ENCODE data around the gene CDH10. TPM values are rescaled to one million over a fixed set of nuclear protein-coding genes. Genes with fewer than 3 reads are reported as not detected.

The CDH10 gene
- polyA plus RNA-seq, 2 of the 4 experiments (the other 2 are of a cell fraction), result 0.58 to 0.63 TPM

DNA sequence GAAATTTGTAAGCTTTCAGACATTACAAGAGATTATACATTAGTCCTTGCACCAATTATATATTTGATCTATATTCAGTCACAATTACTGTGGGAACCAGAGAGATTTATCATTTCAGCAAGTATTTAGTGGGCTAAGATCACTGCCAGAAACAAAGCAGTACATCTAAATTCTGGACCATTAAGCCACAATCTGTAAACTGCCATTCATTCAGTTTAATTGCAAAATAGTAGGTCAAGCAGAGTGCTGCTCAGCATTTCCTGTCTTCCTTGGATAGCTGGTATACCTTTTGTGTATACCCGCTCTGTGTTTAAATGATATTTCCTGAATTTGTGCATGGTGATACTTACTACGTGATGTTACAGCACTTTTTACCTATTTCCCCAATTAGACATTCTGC lies 42.6 kb downstream of the CDH10 start:
- TF ChIP-seq HOXB5 (CRISPR knock-in tag; IDR thresholded peaks at IDR 0.05) (no peak), HEYL (CRISPR knock-in tag; IDR thresholded peaks at IDR 0.05) (no peak), PHF8 (IDR thresholded peaks at IDR 0.05; ENCODE audit: borderline replicate concordance, low read depth) (no peak)
- TF ChIP-seq, protein P1, sequence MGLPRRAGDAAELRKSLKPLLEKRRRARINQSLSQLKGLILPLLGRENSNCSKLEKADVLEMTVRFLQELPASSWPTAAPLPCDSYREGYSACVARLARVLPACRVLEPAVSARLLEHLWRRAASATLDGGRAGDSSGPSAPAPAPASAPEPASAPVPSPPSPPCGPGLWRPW (IDR thresholded peaks at IDR 0.05), result no peak
- ATAC-seq (no peak), FAIRE-seq (no peak), DNase-seq (ENCODE audit: low read depth in 1 of 2, low spot score in 1 of 2) (no peak)
- Histone ChIP-seq H3K27ac (no peak overlapping the region), H3K4me2 (no peak overlapping the region), H3K9me3 (no peaks in the 10 kb centered on the region), H3K4me3 (no peak overlapping the region), H3K4me1 (no peaks in the 10 kb centered on the region)
- ChIA-PET POLR2A (no interaction called here), CTCF (no interaction called here)
- 60% methylated on average over 2 of the region's 2 CpGs for WGBS (ENCODE audit: missing lambda C conversion rate)

DNA sequence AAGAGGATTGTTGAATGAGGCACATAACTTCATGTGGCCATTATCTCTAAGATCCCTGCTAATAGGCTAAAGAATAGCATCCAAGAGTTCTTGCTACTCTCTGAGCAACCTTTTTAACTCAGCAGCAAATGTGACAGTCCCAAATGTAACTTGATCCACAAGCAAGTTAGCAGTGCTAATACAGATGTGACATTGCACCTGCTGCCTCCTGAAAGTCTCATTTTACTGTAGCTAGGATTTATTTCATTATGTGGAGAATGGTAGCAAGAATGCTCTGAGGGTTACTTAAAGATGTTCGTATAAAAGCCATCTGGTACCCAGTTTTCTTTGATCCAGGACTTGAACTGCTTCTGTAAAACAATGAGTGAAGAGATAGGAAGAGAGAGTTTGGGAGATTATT lies 45.8 kb downstream of the CDH10 start:
- no peak overlapping the region for H3K4me3 ChIP-seq
- WGBS (ENCODE audit: missing lambda C conversion rate), result 0% methylated on average over 1 of the region's 1 CpG
- ATAC-seq, result no peak
- TF ChIP-seq NPAS2 (CRISPR knock-in tag; IDR thresholded peaks at IDR 0.05; ENCODE audit: borderline replicate concordance) (no peak), CBX2 (IDR thresholded peaks at IDR 0.05; ENCODE audit: borderline replicate concordance, low read depth) (no peak), FOXS1 (CRISPR knock-in tag; IDR thresholded peaks at IDR 0.05) (no peak), KDM5A (IDR thresholded peaks at IDR 0.05) (no peak), FOSB (CRISPR knock-in tag; IDR thresholded peaks at IDR 0.05) (no peak), CBX8 (IDR thresholded peaks at IDR 0.05) (no peak)
- TF ChIP-seq, protein P2, sequence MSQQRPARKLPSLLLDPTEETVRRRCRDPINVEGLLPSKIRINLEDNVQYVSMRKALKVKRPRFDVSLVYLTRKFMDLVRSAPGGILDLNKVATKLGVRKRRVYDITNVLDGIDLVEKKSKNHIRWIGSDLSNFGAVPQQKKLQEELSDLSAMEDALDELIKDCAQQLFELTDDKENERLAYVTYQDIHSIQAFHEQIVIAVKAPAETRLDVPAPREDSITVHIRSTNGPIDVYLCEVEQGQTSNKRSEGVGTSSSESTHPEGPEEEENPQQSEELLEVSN (IDR thresholded peaks at IDR 0.05; ENCODE audit: borderline replicate concordance, low read depth), result no peak
- no peak overlapping the region for H3K27ac ChIP-seq
- ChIA-PET CTCF (no interaction called here), POLR2A (no interaction called here)
- no peak for FAIRE-seq
- H3K4me1 ChIP-seq, result no peaks in the 10 kb centered on the region
- H3K9me3 ChIP-seq, result no peaks in the 10 kb centered on the region
- no peak overlapping the region for H3K4me2 ChIP-seq
- DNase-seq (ENCODE audit: low read depth in 1 of 2, low spot score in 1 of 2), result no peak

DNA sequence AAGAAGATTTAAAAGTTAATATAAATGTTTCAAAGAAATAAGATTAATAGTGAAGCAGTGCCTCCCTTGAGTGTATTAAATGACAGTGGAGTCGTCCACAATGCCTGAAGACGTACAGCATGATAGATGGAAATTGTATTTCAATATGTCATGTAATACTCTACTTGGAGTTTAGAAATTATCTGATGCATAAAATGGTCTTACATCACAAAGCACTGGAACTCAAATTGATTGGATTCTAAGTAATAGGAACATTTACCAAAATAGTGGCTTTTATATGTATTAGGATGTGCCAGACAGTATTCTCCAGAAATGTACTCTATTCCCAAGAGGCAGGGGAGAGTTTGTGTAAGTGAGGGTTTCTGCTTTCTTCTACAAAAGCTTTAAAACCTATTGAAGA lies 49.4 kb downstream of the CDH10 start:
- ATAC-seq (no peak), DNase-seq (ENCODE audit: low read depth in 1 of 2, low spot score in 1 of 2) (no peak), FAIRE-seq (no peak)
- no peak for TF ChIP-seq KDM1A (IDR thresholded peaks at IDR 0.05; ENCODE audit: low read depth)
- TF ChIP-seq, protein P3, sequence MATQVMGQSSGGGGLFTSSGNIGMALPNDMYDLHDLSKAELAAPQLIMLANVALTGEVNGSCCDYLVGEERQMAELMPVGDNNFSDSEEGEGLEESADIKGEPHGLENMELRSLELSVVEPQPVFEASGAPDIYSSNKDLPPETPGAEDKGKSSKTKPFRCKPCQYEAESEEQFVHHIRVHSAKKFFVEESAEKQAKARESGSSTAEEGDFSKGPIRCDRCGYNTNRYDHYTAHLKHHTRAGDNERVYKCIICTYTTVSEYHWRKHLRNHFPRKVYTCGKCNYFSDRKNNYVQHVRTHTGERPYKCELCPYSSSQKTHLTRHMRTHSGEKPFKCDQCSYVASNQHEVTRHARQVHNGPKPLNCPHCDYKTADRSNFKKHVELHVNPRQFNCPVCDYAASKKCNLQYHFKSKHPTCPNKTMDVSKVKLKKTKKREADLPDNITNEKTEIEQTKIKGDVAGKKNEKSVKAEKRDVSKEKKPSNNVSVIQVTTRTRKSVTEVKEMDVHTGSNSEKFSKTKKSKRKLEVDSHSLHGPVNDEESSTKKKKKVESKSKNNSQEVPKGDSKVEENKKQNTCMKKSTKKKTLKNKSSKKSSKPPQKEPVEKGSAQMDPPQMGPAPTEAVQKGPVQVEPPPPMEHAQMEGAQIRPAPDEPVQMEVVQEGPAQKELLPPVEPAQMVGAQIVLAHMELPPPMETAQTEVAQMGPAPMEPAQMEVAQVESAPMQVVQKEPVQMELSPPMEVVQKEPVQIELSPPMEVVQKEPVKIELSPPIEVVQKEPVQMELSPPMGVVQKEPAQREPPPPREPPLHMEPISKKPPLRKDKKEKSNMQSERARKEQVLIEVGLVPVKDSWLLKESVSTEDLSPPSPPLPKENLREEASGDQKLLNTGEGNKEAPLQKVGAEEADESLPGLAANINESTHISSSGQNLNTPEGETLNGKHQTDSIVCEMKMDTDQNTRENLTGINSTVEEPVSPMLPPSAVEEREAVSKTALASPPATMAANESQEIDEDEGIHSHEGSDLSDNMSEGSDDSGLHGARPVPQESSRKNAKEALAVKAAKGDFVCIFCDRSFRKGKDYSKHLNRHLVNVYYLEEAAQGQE (IDR thresholded peaks at IDR 0.05), result no peak
- TF ChIP-seq BHLHE40 (IDR thresholded peaks at IDR 0.05; ENCODE audit: low read depth, low read length), result no peak
- Histone ChIP-seq H3K9me3 (no peaks in the 10 kb centered on the region), H3K27ac (no peak overlapping the region), H3K4me1 (no peaks in the 10 kb centered on the region), H3K4me3 (no peak overlapping the region), H3K4me2 (no peak overlapping the region)
- ChIA-PET POLR2A (no interaction called here), CTCF (no interaction called here)
- 13% methylated on average over 2 of the region's 2 CpGs for WGBS (ENCODE audit: missing lambda C conversion rate)

DNA sequence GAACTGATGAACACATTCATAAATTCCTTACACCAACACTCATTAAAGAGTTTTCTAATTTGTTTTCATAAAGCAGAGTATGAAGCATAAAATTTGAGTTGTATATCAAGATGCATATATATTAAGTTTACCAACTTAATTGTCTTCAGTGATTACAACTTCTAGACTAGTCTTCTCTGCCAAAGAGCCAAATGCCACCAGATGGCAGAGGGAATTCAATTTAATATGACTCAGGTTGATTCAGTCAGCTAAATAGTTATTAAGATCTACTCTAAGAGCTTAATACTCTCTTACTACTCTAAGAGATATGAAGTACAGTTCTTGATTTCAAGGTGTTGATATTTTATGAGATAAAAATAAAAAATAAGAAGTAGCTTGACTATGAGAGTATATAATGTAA lies 53.4 kb downstream of the CDH10 start:
- H3K4me1 ChIP-seq, result no peaks in the 10 kb centered on the region
- H3K27ac ChIP-seq, result no peak overlapping the region
- no peak overlapping the region for H3K4me2 ChIP-seq
- no peak overlapping the region for H3K4me3 ChIP-seq
- no peak for ATAC-seq
- no peaks in the 10 kb centered on the region for H3K9me3 ChIP-seq
- ChIA-PET CTCF (no interaction called here), POLR2A (no interaction called here)
- FAIRE-seq, result no peak
- no peak for DNase-seq (ENCODE audit: low read depth in 1 of 2, low spot score in 1 of 2)
- no peak for TF ChIP-seq PHF8 (IDR thresholded peaks at IDR 0.05; ENCODE audit: borderline replicate concordance, low read depth)
- no peak for TF ChIP-seq BHLHE40 (IDR thresholded peaks at IDR 0.05; ENCODE audit: low read depth, low read length)
- TF ChIP-seq MAFK (IDR thresholded peaks at IDR 0.05; ENCODE audit: partially characterized antibody), result no peak
- TF ChIP-seq JUN (IDR thresholded peaks at IDR 0.05), result no peak
- TF ChIP-seq TP53 (CRISPR knock-in tag; IDR thresholded peaks at IDR 0.05), result no peak
- no peak for TF ChIP-seq NFE2L2 (conservative IDR thresholded peaks at IDR 0.05; ENCODE audit: low read length)
- TF ChIP-seq MAZ (IDR thresholded peaks at IDR 0.05; ENCODE audit: borderline replicate concordance, low read depth, low read length), result no peak
- no peak for TF ChIP-seq GATA3 (IDR thresholded peaks at IDR 0.05; ENCODE audit: borderline replicate concordance)
- no peak for TF ChIP-seq RARB (CRISPR knock-in tag; IDR thresholded peaks at IDR 0.05)
- no peak for TF ChIP-seq EHF (CRISPR knock-in tag; IDR thresholded peaks at IDR 0.05)
- TF ChIP-seq ESRRA (IDR thresholded peaks at IDR 0.05; ENCODE audit: borderline replicate concordance, low read length), result no peak
- no peak for TF ChIP-seq POLR2A (IDR thresholded peaks at IDR 0.05; ENCODE audit: low read length)
- no peak for TF ChIP-seq RCOR1 (IDR thresholded peaks at IDR 0.05; ENCODE audit: low read depth, low read length)
- TF ChIP-seq RNF2 (IDR thresholded peaks at IDR 0.05; ENCODE audit: borderline replicate concordance, low read depth), result no peak
- TF ChIP-seq FOXS1 (CRISPR knock-in tag; IDR thresholded peaks at IDR 0.05), result no peak
- no peak for TF ChIP-seq CHD4 (IDR thresholded peaks at IDR 0.05; ENCODE audit: borderline replicate concordance)
- TF ChIP-seq, protein P4, sequence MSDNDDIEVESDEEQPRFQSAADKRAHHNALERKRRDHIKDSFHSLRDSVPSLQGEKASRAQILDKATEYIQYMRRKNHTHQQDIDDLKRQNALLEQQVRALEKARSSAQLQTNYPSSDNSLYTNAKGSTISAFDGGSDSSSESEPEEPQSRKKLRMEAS (IDR thresholded peaks at IDR 0.05), result no peak
- TF ChIP-seq, protein P5, sequence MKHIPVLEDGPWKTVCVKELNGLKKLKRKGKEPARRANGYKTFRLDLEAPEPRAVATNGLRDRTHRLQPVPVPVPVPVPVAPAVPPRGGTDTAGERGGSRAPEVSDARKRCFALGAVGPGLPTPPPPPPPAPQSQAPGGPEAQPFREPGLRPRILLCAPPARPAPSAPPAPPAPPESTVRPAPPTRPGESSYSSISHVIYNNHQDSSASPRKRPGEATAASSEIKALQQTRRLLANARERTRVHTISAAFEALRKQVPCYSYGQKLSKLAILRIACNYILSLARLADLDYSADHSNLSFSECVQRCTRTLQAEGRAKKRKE (CRISPR knock-in tag; IDR thresholded peaks at IDR 0.05; ENCODE audit: low read depth), result no peak
- TF ChIP-seq ZNF302 (CRISPR knock-in tag; IDR thresholded peaks at IDR 0.05), result no peak

Measured in A549 (cell line).